Right lobe of liver (tissue), 4 donors: Measurements from ENCODE around the gene C5AR1.

Source experiments
- CTCF ChIP-seq, 4 donors: fragments of 200-600 bp in 3 of 4; fragments of 450-650 bp in 1 of 4; IDR thresholded peaks; one replicate each; pipeline versions ENCODE4 v1.5.1 to v1.8.0; 2016 to 2022; ENCODE audit warnings: antibody characterized with exemption in 4 of 4, mild to moderate bottlenecking in 2 of 4
- POLR2A ChIP-seq: fragments of 450-650 bp; IDR thresholded peaks from one replicate; pipeline ENCODE4 v1.6.1; 2017; ENCODE audit warnings: antibody characterized with exemption, mild to moderate bottlenecking
- donor health status: DM: no; HTN: no; CAD: no.
- donor health status: DM: no; HTN: no; CAD: no.
- donor health status: DM: no; HTN: yes; CAD: no.

GRCh38 chr19:47303966-47304365 is 5.7 kb upstream of the C5AR1 start:
- TF ChIP-seq CTCF (IDR thresholded peaks at IDR 0.05) = no peak
- no peak for TF ChIP-seq POLR2A
